Measurements from ENCODE around the gene HOXB3.
A peak's percentile ranks its signal among the peaks of the same experiment; 100 is the strongest.

The HOXB3 gene

GRCh38 chr17:48530887-48531272 is 59.2 kb downstream of the HOXB3 start, which contains the start of gene HOXB1:
Gene HOXB1, minus strand, starts transcription at chr17:48531011. Its CDS starts 107 bp downstream, at chr17:48530904.
- Mint-ChIP-seq H3K4me1 (peaks cover 3 to 13% of the 10 kb centered on the region in 2 donors), H3K4me3 (no peak within 1 kb of the TSS), H3K36me3 (no peaks in the 10 kb centered on the region), H3K27ac (no peak within 1 kb of the TSS), H3K27me3 (peaks cover 32 to 57% of the 10 kb centered on the region in 2 donors), H3K9me3 (no peaks in the 10 kb centered on the region)
- DNase-seq (no peak), ATAC-seq (replicated peaks) (no peak)

- peaks cover 3 to 13% of the 10 kb centered on the region in 2 donors for H3K4me1 Mint-ChIP-seq
- H3K27me3 Mint-ChIP-seq: peaks cover 37 to 63% of the 10 kb centered on the region in 2 donors
- no peak for ATAC-seq (replicated peaks)
- DNase-seq: no peak
- H3K4me3 Mint-ChIP-seq: no peak overlapping the region
- H3K27ac Mint-ChIP-seq: no peak overlapping the region
- H3K9me3 Mint-ChIP-seq: no peaks in the 10 kb centered on the region
- H3K36me3 Mint-ChIP-seq: no peaks in the 10 kb centered on the region
These were observed 59.7 kb downstream of the HOXB3 start for GRCh38 chr17:48530208-48530886.

GRCh38 chr17:48529683-48530009 is 60.4 kb downstream of the HOXB3 start:
- no peak overlapping the region for H3K4me3 Mint-ChIP-seq
- no peak for DNase-seq
- peaks cover 3 to 13% of the 10 kb centered on the region in 2 donors for H3K4me1 Mint-ChIP-seq
- H3K9me3 Mint-ChIP-seq: no peaks in the 10 kb centered on the region
- no peak overlapping the region for H3K27ac Mint-ChIP-seq
- peaks cover 44 to 70% of the 10 kb centered on the region in 2 donors for H3K27me3 Mint-ChIP-seq
- no peaks in the 10 kb centered on the region for H3K36me3 Mint-ChIP-seq
- no peak for ATAC-seq (replicated peaks)

- Mint-ChIP-seq H3K27ac (no peak overlapping the region), H3K4me1 (peaks cover 3 to 13% of the 10 kb centered on the region in 2 donors), H3K36me3 (no peaks in the 10 kb centered on the region), H3K27me3 (peaks cover 49 to 71% of the 10 kb centered on the region in 2 donors), H3K9me3 (no peaks in the 10 kb centered on the region), H3K4me3 (no peak overlapping the region)
- DNase-seq: no peak
- ATAC-seq (replicated peaks): no peak
These were observed 60.9 kb downstream of the HOXB3 start for GRCh38 chr17:48528936-48529682.

- H3K4me1 Mint-ChIP-seq: peaks cover 3 to 13% of the 10 kb centered on the region in 2 donors
- no peak overlapping the region for H3K4me3 Mint-ChIP-seq
- H3K27me3 Mint-ChIP-seq: peaks cover 55 to 77% of the 10 kb centered on the region in 2 donors
- no peak overlapping the region for H3K27ac Mint-ChIP-seq
- DNase-seq (no peak), ATAC-seq (replicated peaks) (peak in 1 of 2 donors; percentile 29)
- H3K9me3 Mint-ChIP-seq: no peaks in the 10 kb centered on the region
- H3K36me3 Mint-ChIP-seq: no peaks in the 10 kb centered on the region
These were observed 61.7 kb downstream of the HOXB3 start for GRCh38 chr17:48528153-48528935.

GRCh38 chr17:48527547-48527932 is 62.5 kb downstream of the HOXB3 start:
- no peak overlapping the region for H3K27ac Mint-ChIP-seq
- H3K4me3 Mint-ChIP-seq: peak overlapping the region in 1 of 2 donors; percentile 51
- peaks cover 3 to 13% of the 10 kb centered on the region in 2 donors for H3K4me1 Mint-ChIP-seq
- ATAC-seq (replicated peaks) (no peak), DNase-seq (no peak)
- peaks cover 59 to 85% of the 10 kb centered on the region in 2 donors for H3K27me3 Mint-ChIP-seq
- no peaks in the 10 kb centered on the region for H3K36me3 Mint-ChIP-seq
- H3K9me3 Mint-ChIP-seq: no peaks in the 10 kb centered on the region

- Mint-ChIP-seq H3K4me3 (peak overlapping the region in 1 of 2 donors; percentile 34), H3K4me1 (peaks cover 3 to 13% of the 10 kb centered on the region in 2 donors), H3K9me3 (no peaks in the 10 kb centered on the region), H3K27me3 (peaks cover 61 to 91% of the 10 kb centered on the region in 2 donors), H3K27ac (no peak overlapping the region), H3K36me3 (no peaks in the 10 kb centered on the region)
- DNase-seq (no peak), ATAC-seq (replicated peaks) (peak in 1 of 2 donors; percentile 14)
These were observed 63.2 kb downstream of the HOXB3 start for GRCh38 chr17:48526608-48527546.

GRCh38 chr17:48523010-48523409 is 67.0 kb downstream of the HOXB3 start:
- peaks cover 50 to 82% of the 10 kb centered on the region in 2 donors for H3K27me3 Mint-ChIP-seq
- H3K4me1 Mint-ChIP-seq: peaks cover 3 to 13% of the 10 kb centered on the region in 2 donors
- ATAC-seq (replicated peaks) (no peak), DNase-seq (no peak)
- H3K36me3 Mint-ChIP-seq: no peaks in the 10 kb centered on the region
- no peak overlapping the region for H3K4me3 Mint-ChIP-seq
- no peaks in the 10 kb centered on the region for H3K9me3 Mint-ChIP-seq
- no peak overlapping the region for H3K27ac Mint-ChIP-seq

GRCh38 chr17:48522031-48522653 is 67.9 kb downstream of the HOXB3 start:
- Mint-ChIP-seq H3K4me3 (no peak overlapping the region), H3K27me3 (peaks cover 50 to 75% of the 10 kb centered on the region in 2 donors), H3K36me3 (no peaks in the 10 kb centered on the region), H3K27ac (no peak overlapping the region), H3K9me3 (no peaks in the 10 kb centered on the region), H3K4me1 (peaks cover 7 to 17% of the 10 kb centered on the region in 2 donors)
- DNase-seq (no peak), ATAC-seq (replicated peaks) (no peak)

GRCh38 chr17:48520631-48521079 is 69.4 kb downstream of the HOXB3 start:
- DNase-seq (no peak), ATAC-seq (replicated peaks) (no peak)
- H3K4me3 Mint-ChIP-seq: no peak overlapping the region
- H3K9me3 Mint-ChIP-seq: no peaks in the 10 kb centered on the region
- peaks cover 6 to 10% of the 10 kb centered on the region in 2 donors for H3K4me1 Mint-ChIP-seq
- H3K27ac Mint-ChIP-seq: no peak overlapping the region
- no peaks in the 10 kb centered on the region for H3K36me3 Mint-ChIP-seq
- H3K27me3 Mint-ChIP-seq: peaks cover 49 to 73% of the 10 kb centered on the region in 2 donors

- no peak for ATAC-seq (replicated peaks)
- Mint-ChIP-seq H3K4me1 (peaks cover 6 to 10% of the 10 kb centered on the region in 2 donors), H3K27me3 (peaks cover 47 to 73% of the 10 kb centered on the region in 2 donors), H3K36me3 (no peaks in the 10 kb centered on the region), H3K9me3 (no peaks in the 10 kb centered on the region), H3K4me3 (no peak overlapping the region), H3K27ac (no peak overlapping the region)
- DNase-seq: no peak
These were observed 70.6 kb downstream of the HOXB3 start for GRCh38 chr17:48519427-48519826.

- Mint-ChIP-seq H3K4me1 (peaks cover 6 to 10% of the 10 kb centered on the region in 2 donors), H3K4me3 (no peak overlapping the region), H3K9me3 (no peaks in the 10 kb centered on the region), H3K36me3 (no peaks in the 10 kb centered on the region), H3K27me3 (peaks cover 50 to 74% of the 10 kb centered on the region in 2 donors), H3K27ac (no peak overlapping the region)
- DNase-seq (no peak), ATAC-seq (replicated peaks) (peak; percentile 77 to 82)
These were observed 72.6 kb downstream of the HOXB3 start for GRCh38 chr17:48517478-48517877.
